ENCODE measurements around the gene SFSWAP. TPM values are rescaled to one million over a fixed set of nuclear protein-coding genes. Genes with fewer than 3 reads are reported as not detected.
"Not testable (repeated sequence)": the region's sequence is repeated elsewhere in the genome, so short reads cannot be mapped to it uniquely, and the experiment has no call there.

Gene SFSWAP
- polyA plus RNA-seq (2013) = 31.8 TPM

- DNase-seq = peak; percentile 81 to 84 (median 82)
- Histone ChIP-seq H3K4me1 (ENCODE audit: control extremely low read depth in 1 of 4, control insufficient read depth in 4 of 4, insufficient read depth in 4 of 4, low read length in 3 of 4) (peaks cover 4 to 22% (median 17%) of the 10 kb centered on the region in 4 experiments), H3K27ac (ENCODE audit: insufficient read depth in 1 of 2, low read depth in 1 of 2, low read length in 2 of 2, poor library complexity in 1 of 2, severe bottlenecking in 2 of 2) (peak within 1 kb of the TSS; percentile 100), H3K9me3 (ENCODE audit: control extremely low read depth in 1 of 5, control insufficient read depth in 4 of 5, insufficient read depth in 2 of 5, low read depth in 1 of 5, low read length in 4 of 5) (peaks cover 0 to 5% (median 2%) of the 10 kb centered on the region in 5 experiments), H3K36me3 (ENCODE audit: control insufficient read depth in 4 of 4, insufficient read depth in 4 of 4, low read length in 3 of 4) (peaks cover 4 to 20% (median 14%) of the 10 kb centered on the region in 4 experiments), H3K4me3 (ENCODE audit: control insufficient read depth in 1 of 7, extremely low read depth in 1 of 7, insufficient read depth in 4 of 7, low read depth in 2 of 7, low read length in 6 of 7) (peak within 1 kb of the TSS; percentile 78 to 100 (median 96)), H3K27me3 (replicated peaks in 2 of 5; ENCODE audit: control insufficient read depth in 4 of 5, insufficient read depth in 5 of 5, low read length in 4 of 5) (peaks cover 0 to 2% (median 0%) of the 10 kb centered on the region in 5 experiments)
- POLR2A ChIA-PET = interaction anchor here (0.6 to 1.3 kb wide), 2 partner anchors 9 to 12 kb away, joined by 3 read pairs; no protein-coding TSS in a partner anchor
- CTCF ChIA-PET = interaction anchor here (1.6 kb wide), 2 partner anchors 15 to 607 kb away, joined by 4 read pairs; no protein-coding TSS in a partner anchor
- under 1% methylated on average over 89 of the region's 90 CpGs for WGBS (ENCODE audit: insufficient coverage)
These were observed at the start of gene SFSWAP for GRCh38 chr12:131710464-131711457. Gene SFSWAP, plus strand, starts transcription at chr12:131711090. Its CDS starts 140 bp downstream, at chr12:131711230.

GRCh38 chr12:131661170-131661985 is 49.5 kb upstream of the SFSWAP start:
- CTCF ChIA-PET; POLR2A ChIA-PET; H3K36me3 ChIP-seq (ENCODE audit: control insufficient read depth in 4 of 4, insufficient read depth in 4 of 4, low read length in 3 of 4); H3K27me3 ChIP-seq (replicated peaks in 2 of 5; ENCODE audit: control insufficient read depth in 4 of 5, insufficient read depth in 5 of 5, low read length in 4 of 5); H3K27ac ChIP-seq (ENCODE audit: insufficient read depth in 1 of 2, low read depth in 1 of 2, low read length in 2 of 2, poor library complexity in 1 of 2, severe bottlenecking in 2 of 2); H3K4me1 ChIP-seq (ENCODE audit: control extremely low read depth in 1 of 4, control insufficient read depth in 4 of 4, insufficient read depth in 4 of 4, low read length in 3 of 4); H3K9me3 ChIP-seq (ENCODE audit: control extremely low read depth in 1 of 5, control insufficient read depth in 4 of 5, insufficient read depth in 2 of 5, low read depth in 1 of 5, low read length in 4 of 5); DNase-seq: not testable (repeated sequence)
- peak overlapping the region in 2 of 7 experiments; percentile 28 to 58 for H3K4me3 ChIP-seq (ENCODE audit: control insufficient read depth in 1 of 7, extremely low read depth in 1 of 7, insufficient read depth in 4 of 7, low read depth in 2 of 7, low read length in 6 of 7)
- WGBS (ENCODE audit: insufficient coverage) = no CpG with 5 or more reads among the region's 78 CpGs

- CTCF ChIA-PET; H3K9me3 ChIP-seq (ENCODE audit: control extremely low read depth in 1 of 5, control insufficient read depth in 4 of 5, insufficient read depth in 2 of 5, low read depth in 1 of 5, low read length in 4 of 5); H3K36me3 ChIP-seq (ENCODE audit: control insufficient read depth in 4 of 4, insufficient read depth in 4 of 4, low read length in 3 of 4); H3K27ac ChIP-seq (ENCODE audit: insufficient read depth in 1 of 2, low read depth in 1 of 2, low read length in 2 of 2, poor library complexity in 1 of 2, severe bottlenecking in 2 of 2); H3K27me3 ChIP-seq (replicated peaks in 2 of 5; ENCODE audit: control insufficient read depth in 4 of 5, insufficient read depth in 5 of 5, low read length in 4 of 5); POLR2A ChIA-PET; H3K4me1 ChIP-seq (ENCODE audit: control extremely low read depth in 1 of 4, control insufficient read depth in 4 of 4, insufficient read depth in 4 of 4, low read length in 3 of 4); H3K4me3 ChIP-seq (ENCODE audit: control insufficient read depth in 1 of 7, extremely low read depth in 1 of 7, insufficient read depth in 4 of 7, low read depth in 2 of 7, low read length in 6 of 7); DNase-seq: not testable (repeated sequence)
- no CpG with 5 or more reads among the region's 28 CpGs for WGBS (ENCODE audit: insufficient coverage)
These were observed 49.0 kb upstream of the SFSWAP start for GRCh38 chr12:131661986-131662288.

GRCh38 chr12:131662346-131662745 is 48.5 kb upstream of the SFSWAP start:
- H3K4me1 ChIP-seq (ENCODE audit: control extremely low read depth in 1 of 4, control insufficient read depth in 4 of 4, insufficient read depth in 4 of 4, low read length in 3 of 4); CTCF ChIA-PET; POLR2A ChIA-PET; DNase-seq; H3K4me3 ChIP-seq (ENCODE audit: control insufficient read depth in 1 of 7, extremely low read depth in 1 of 7, insufficient read depth in 4 of 7, low read depth in 2 of 7, low read length in 6 of 7); H3K27me3 ChIP-seq (replicated peaks in 2 of 5; ENCODE audit: control insufficient read depth in 4 of 5, insufficient read depth in 5 of 5, low read length in 4 of 5); H3K36me3 ChIP-seq (ENCODE audit: control insufficient read depth in 4 of 4, insufficient read depth in 4 of 4, low read length in 3 of 4); H3K27ac ChIP-seq (ENCODE audit: insufficient read depth in 1 of 2, low read depth in 1 of 2, low read length in 2 of 2, poor library complexity in 1 of 2, severe bottlenecking in 2 of 2); H3K9me3 ChIP-seq (ENCODE audit: control extremely low read depth in 1 of 5, control insufficient read depth in 4 of 5, insufficient read depth in 2 of 5, low read depth in 1 of 5, low read length in 4 of 5): not testable (repeated sequence)
- WGBS (ENCODE audit: insufficient coverage) = no CpG with 5 or more reads among the region's 10 CpGs

- H3K27me3 ChIP-seq (replicated peaks in 2 of 5; ENCODE audit: control insufficient read depth in 4 of 5, insufficient read depth in 5 of 5, low read length in 4 of 5); H3K9me3 ChIP-seq (ENCODE audit: control extremely low read depth in 1 of 5, control insufficient read depth in 4 of 5, insufficient read depth in 2 of 5, low read depth in 1 of 5, low read length in 4 of 5); H3K4me3 ChIP-seq (ENCODE audit: control insufficient read depth in 1 of 7, extremely low read depth in 1 of 7, insufficient read depth in 4 of 7, low read depth in 2 of 7, low read length in 6 of 7); H3K27ac ChIP-seq (ENCODE audit: insufficient read depth in 1 of 2, low read depth in 1 of 2, low read length in 2 of 2, poor library complexity in 1 of 2, severe bottlenecking in 2 of 2); H3K4me1 ChIP-seq (ENCODE audit: control extremely low read depth in 1 of 4, control insufficient read depth in 4 of 4, insufficient read depth in 4 of 4, low read length in 3 of 4); POLR2A ChIA-PET; CTCF ChIA-PET; DNase-seq; H3K36me3 ChIP-seq (ENCODE audit: control insufficient read depth in 4 of 4, insufficient read depth in 4 of 4, low read length in 3 of 4): not testable (repeated sequence)
- WGBS (ENCODE audit: insufficient coverage) = over 99% methylated on average over 9 of the region's 17 CpGs
These were observed 45.2 kb upstream of the SFSWAP start for GRCh38 chr12:131665666-131666065.

- H3K4me3 ChIP-seq (ENCODE audit: control insufficient read depth in 1 of 7, extremely low read depth in 1 of 7, insufficient read depth in 4 of 7, low read depth in 2 of 7, low read length in 6 of 7); CTCF ChIA-PET; POLR2A ChIA-PET; H3K27ac ChIP-seq (ENCODE audit: insufficient read depth in 1 of 2, low read depth in 1 of 2, low read length in 2 of 2, poor library complexity in 1 of 2, severe bottlenecking in 2 of 2); H3K9me3 ChIP-seq (ENCODE audit: control extremely low read depth in 1 of 5, control insufficient read depth in 4 of 5, insufficient read depth in 2 of 5, low read depth in 1 of 5, low read length in 4 of 5); H3K27me3 ChIP-seq (replicated peaks in 2 of 5; ENCODE audit: control insufficient read depth in 4 of 5, insufficient read depth in 5 of 5, low read length in 4 of 5); DNase-seq; H3K4me1 ChIP-seq (ENCODE audit: control extremely low read depth in 1 of 4, control insufficient read depth in 4 of 4, insufficient read depth in 4 of 4, low read length in 3 of 4); H3K36me3 ChIP-seq (ENCODE audit: control insufficient read depth in 4 of 4, insufficient read depth in 4 of 4, low read length in 3 of 4): not testable (repeated sequence)
- WGBS (ENCODE audit: insufficient coverage) = 73% methylated on average over 3 of the region's 12 CpGs
These were observed 44.4 kb upstream of the SFSWAP start for GRCh38 chr12:131666486-131666885.

All from common myeloid progenitor, CD34-positive (primary cell).